H1 (cell line): ENCODE results near the gene ERVFRD-1. TPM values are rescaled to one million over a fixed set of nuclear protein-coding genes. Genes with fewer than 3 reads are reported as not detected.

Experiments used
- CTCF ChIA-PET: fragments of 300-600 bp; sonication (Branson Sonifier 250); formaldehyde crosslinking; loops from one replicate; lab custom pipeline; 2021; ENCODE audit not compliant: partially characterized antibody; lab: Charles Lee
- POLR2A ChIA-PET: fragments of 300-600 bp; sonication (Branson Sonifier 250); formaldehyde crosslinking; loops from one replicate; lab custom pipeline; 2021; ENCODE audit warnings: inconsistent platforms; ENCODE audit not compliant: partially characterized antibody; lab: Charles Lee
- DNase-seq, 2 experiments: peaks; one replicate each; pipeline versions ENCODE4 v3.0.0 to v3.0.0-alpha.2; 2010 to 2022; ENCODE audit warnings: low spot score in 2 of 2, low read depth in 1 of 2, mixed read lengths in 1 of 2
- FAIRE-seq: peaks from 2 replicates; lab custom pipeline; 2011; peaks lifted over from hg19 to GRCh38; lab: Jason Lieb, UNC
- H2AFZ ChIP-seq: 2 replicates; pipeline ENCODE4 v1.8.1; 2012; ENCODE audit warnings: low read length, inconsistent platforms
- H2AK5ac ChIP-seq: 2 replicates; pipeline ENCODE4 v1.6.1; 2013; ENCODE audit warnings: low read depth, low read length
- H2BK120ac ChIP-seq: replicated peaks from 2 replicates; pipeline ENCODE3; 2013; ENCODE audit warnings: low read depth, low read length, inconsistent platforms
- H2BK12ac ChIP-seq: 2 replicates; pipeline ENCODE4 v1.6.1; 2013; ENCODE audit warnings: low read depth, low read length
- H2BK15ac ChIP-seq: 2 replicates; pipeline ENCODE4 v1.6.1; 2013; ENCODE audit warnings: low read length
- H2BK20ac ChIP-seq: 2 replicates; pipeline ENCODE4 v1.6.1; 2013; ENCODE audit warnings: low read length
- H2BK5ac ChIP-seq: 2 replicates; pipeline ENCODE4 v1.6.1; 2013; ENCODE audit warnings: low read depth, low read length
- H3K14ac ChIP-seq: 2 replicates; pipeline ENCODE4 v1.6.1; 2013; ENCODE audit warnings: inconsistent platforms; ENCODE audit not compliant: insufficient read length
- H3K18ac ChIP-seq: 2 replicates; pipeline ENCODE4 v1.6.1; 2013; ENCODE audit warnings: low read length; ENCODE audit errors: extremely low read depth
- H3K23ac ChIP-seq: 2 replicates; pipeline ENCODE4 v1.6.1; 2013; ENCODE audit warnings: inconsistent platforms; ENCODE audit not compliant: insufficient read length
- H3K23me2 ChIP-seq: 2 replicates; pipeline ENCODE4 v1.6.1; 2013; ENCODE audit warnings: low read depth, low read length
- H3K27ac ChIP-seq: 2 replicates; pipeline ENCODE4 v1.6.1; 2011; ENCODE audit warnings: low read depth, low read length, inconsistent platforms
- H3K27me3 ChIP-seq, 4 experiments: replicated peaks in 1 of 4; 1 replicate in 1 of 4; 2 replicates in 3 of 4; pipeline versions ENCODE4 v1.6.1 to v1.8.1; 2011 to 2013; ENCODE audit warnings: low read length in 3 of 4, mild to moderate bottlenecking in 3 of 4, inconsistent platforms in 2 of 4, mixed read lengths in 2 of 4, moderate library complexity in 1 of 4; ENCODE audit not compliant: control insufficient read depth in 3 of 4, insufficient read depth in 3 of 4; ENCODE audit errors: extremely low read depth in 1 of 4
- H3K36me3 ChIP-seq, 4 experiments: 2 replicates each; pipeline versions ENCODE4 v1.6.1 to v1.8.1; 2011 to 2013; ENCODE audit warnings: mild to moderate bottlenecking in 4 of 4, low read length in 3 of 4, moderate library complexity in 2 of 4, control low read depth in 1 of 4, inconsistent platforms in 1 of 4; ENCODE audit not compliant: insufficient read depth in 4 of 4, control insufficient read depth in 2 of 4
- H3K4ac ChIP-seq: replicated peaks from 2 replicates; pipeline ENCODE3; 2013; ENCODE audit warnings: low read length, low read depth, mixed read lengths, inconsistent platforms; ENCODE audit not compliant: insufficient read length
- H3K4me1 ChIP-seq, 4 experiments: replicated peaks in 1 of 4; 1 replicate in 1 of 4; 2 replicates in 3 of 4; pipeline versions ENCODE4 v1.6.1 to v1.8.1; 2011 to 2013; ENCODE audit warnings: low read length in 3 of 4, inconsistent platforms in 2 of 4, mixed read lengths in 1 of 4; ENCODE audit not compliant: insufficient read depth in 4 of 4, control insufficient read depth in 3 of 4
- H3K4me2 ChIP-seq, 2 experiments: 2 replicates each; pipeline versions ENCODE4 v1.6.1 to v1.8.1; 2011 to 2013; ENCODE audit warnings: low read depth in 2 of 2, low read length in 2 of 2, control low read depth in 1 of 2, inconsistent platforms in 1 of 2, mild to moderate bottlenecking in 1 of 2; ENCODE audit not compliant: insufficient read depth in 1 of 2
- H3K4me3 ChIP-seq, 4 experiments: fragments of 200-600, 300-600 bp in 1 of 4; sonication (generic), shearing (Covaris generic), sonication (Bioruptor Twin) in 1 of 4; 2 replicates each; pipeline versions ENCODE4 v1.5.1 to v1.8.1; 2011 to 2016; ENCODE audit warnings: low read length in 4 of 4, low read depth in 3 of 4, control low read depth in 2 of 4, inconsistent platforms in 2 of 4, mild to moderate bottlenecking in 2 of 4, mixed read lengths in 1 of 4, moderate library complexity in 1 of 4; ENCODE audit not compliant: insufficient read depth in 2 of 4; ENCODE audit errors: extremely low read depth in 1 of 4
- H3K56ac ChIP-seq: replicated peaks from 2 replicates; pipeline ENCODE3; 2013; ENCODE audit warnings: low read depth, mild to moderate bottlenecking, mixed read lengths, low read length, inconsistent platforms; ENCODE audit not compliant: insufficient read length
- H3K79me1 ChIP-seq: 2 replicates; pipeline ENCODE4 v1.6.1; 2013; ENCODE audit warnings: low read depth, low read length, control low read depth
- H3K79me2 ChIP-seq, 2 experiments: 2 replicates each; pipeline versions ENCODE4 v1.6.1 to v1.8.1; 2012 to 2013; ENCODE audit warnings: low read length in 2 of 2, mild to moderate bottlenecking in 2 of 2, inconsistent platforms in 1 of 2; ENCODE audit not compliant: insufficient read depth in 2 of 2, control insufficient read depth in 1 of 2
- H3K9ac ChIP-seq, 4 experiments: replicated peaks in 1 of 4; 1 replicate in 1 of 4; 2 replicates in 3 of 4; pipeline versions ENCODE4 v1.6.1 to v1.8.1; 2011 to 2013; ENCODE audit warnings: low read depth in 3 of 4, low read length in 3 of 4, control low read depth in 2 of 4, mild to moderate bottlenecking in 2 of 4, moderate library complexity in 2 of 4, inconsistent platforms in 1 of 4; ENCODE audit errors: extremely low read depth in 1 of 4
- H3K9me3 ChIP-seq, 2 experiments: 2 replicates each; pipeline versions ENCODE4 v1.6.1 to v1.8.1; 2012 to 2013; ENCODE audit warnings: mild to moderate bottlenecking in 2 of 2, moderate library complexity in 2 of 2, control low read depth in 1 of 2, inconsistent platforms in 1 of 2, low read depth in 1 of 2, low read length in 1 of 2, mixed read lengths in 1 of 2; ENCODE audit not compliant: insufficient read depth in 2 of 2
- H4K20me1 ChIP-seq, 2 experiments: replicated peaks in 1 of 2; 2 replicates each; pipeline versions ENCODE3 to v1.8.1; 2011 to 2013; ENCODE audit warnings: inconsistent platforms in 2 of 2, low read length in 2 of 2, mild to moderate bottlenecking in 1 of 2; ENCODE audit not compliant: insufficient read depth in 2 of 2, control insufficient read depth in 1 of 2
- H4K5ac ChIP-seq: 2 replicates; pipeline ENCODE4 v1.6.1; 2013; ENCODE audit warnings: low read length, low read depth, mixed read lengths, inconsistent platforms; ENCODE audit not compliant: insufficient read length
- H4K8ac ChIP-seq: 2 replicates; pipeline ENCODE4 v1.8.0; 2013; ENCODE audit warnings: mild to moderate bottlenecking, moderate library complexity, low read length, inconsistent platforms; ENCODE audit not compliant: insufficient read depth; ENCODE audit errors: extremely low read depth
- H4K91ac ChIP-seq: replicated peaks from 2 replicates; pipeline ENCODE3; 2013; ENCODE audit warnings: low read length, mixed read lengths, inconsistent platforms; ENCODE audit not compliant: insufficient read length
- KDM4A ChIP-seq: IDR thresholded peaks from one replicate; pipeline ENCODE4 v1.7.1; 2012; ENCODE audit warnings: low read depth, mild to moderate bottlenecking, moderate library complexity, low read length, inconsistent platforms; ENCODE audit not compliant: severe bottlenecking
- WGBS, 2 experiments: shearing (Covaris generic) in 1 of 2; methylation state at CpG; one replicate each; pipeline versions ENCODE4 v1.1.6 to v1.1.7; 2013 to 2015; ENCODE audit warnings: low lambda C conversion rate in 2 of 2, mixed read lengths in 2 of 2, inconsistent platforms in 1 of 2, low coverage in 1 of 2, missing lambda C conversion rate in 1 of 2; ENCODE audit not compliant: insufficient replicate concordance in 2 of 2, insufficient coverage in 1 of 2, insufficient read length in 1 of 2; ENCODE audit errors: extremely low coverage in 1 of 2, missing lambda C conversion rate in 1 of 2; 5-methylcytosine and 5-hydroxymethylcytosine counted together
- polyA plus RNA-seq, 7 experiments: library from polyadenylated mRNA; depleted of rRNA in 3 of 7; stranded (reverse) in 5 of 7; unstranded in 2 of 7; fragments of >200 nt in 5 of 7; fragments of 200-250 nt in 2 of 7; gene quantifications; 1 replicate in 5 of 7; 2 replicates in 1 of 7; 4 replicates in 1 of 7; pipeline versions ENCODE4 v1.2.1 to v1.2.3, GENCODE V29; 2011 to 2013; ENCODE audit warnings: missing spikeins in 2 of 7, mixed read lengths in 2 of 7
- total RNA-seq: library from RNA; stranded (reverse); fragmentation: NEBNext Ultra II Directional; extraction: Animal tissue kit (Norgen Biotek cat#: 25700); gene quantifications from 2 replicates; pipeline ENCODE4 v1.2.1, GENCODE V29; 2021

Gene ERVFRD-1
- total and polyA plus RNA-seq, 2 of the 8 experiments (the other 6 are each of a cell fraction or from before 2014, with no cell fraction given) = not detected

- H2BK15ac ChIP-seq = no peak overlapping the region
- no peak overlapping the region for H3K4me3 ChIP-seq
- no peak for DNase-seq
- H3K56ac ChIP-seq = no peak overlapping the region
- no peaks in the 10 kb centered on the region for H3K36me3 ChIP-seq
- no peak overlapping the region for H3K23ac ChIP-seq
- H3K4me2 ChIP-seq = no peak overlapping the region
- no peak overlapping the region for H4K5ac ChIP-seq
- H3K27me3 ChIP-seq = no peaks in the 10 kb centered on the region
- no peak overlapping the region for H3K14ac ChIP-seq
- H3K79me1 ChIP-seq = no peaks in the 10 kb centered on the region
- no peaks in the 10 kb centered on the region for H3K79me2 ChIP-seq
- no peak for FAIRE-seq
- no peak overlapping the region for H2BK120ac ChIP-seq
- H3K18ac ChIP-seq = no peak overlapping the region
- no peaks in the 10 kb centered on the region for H3K4me1 ChIP-seq
- no peak overlapping the region for H3K9ac ChIP-seq
- no peak overlapping the region for H2BK12ac ChIP-seq
- POLR2A ChIA-PET = no interaction called here
- no peak for TF ChIP-seq KDM4A
- TF ChIP-seq, all 59 proteins: peak for 0
- H4K8ac ChIP-seq = no peak overlapping the region
- CTCF ChIA-PET = interaction anchor here (1.0 to 1.3 kb wide), 2 partner anchors 10 to 13 kb away, joined by 4 read pairs; no protein-coding TSS in a partner anchor
- H2BK20ac ChIP-seq = no peak overlapping the region
- no peak overlapping the region for H3K27ac ChIP-seq
- no peaks in the 10 kb centered on the region for H3K23me2 ChIP-seq
- no peak overlapping the region for H4K91ac ChIP-seq
- 95% methylated on average over 5 of the region's 5 CpGs; no CpG with 5 or more reads in 1 of the 2 experiments for WGBS, 2 experiments
- no peak overlapping the region for H2AK5ac ChIP-seq
- H3K9me3 ChIP-seq = no peaks in the 10 kb centered on the region
- H2BK5ac ChIP-seq = no peak overlapping the region
- no peak overlapping the region for H2AFZ ChIP-seq
- H4K20me1 ChIP-seq = no peaks in the 10 kb centered on the region
- H3K4ac ChIP-seq = no peak overlapping the region
These were observed 53.1 kb downstream of the ERVFRD-1 start for GRCh38 chr6:11058406-11058805.
